Fibroblast of villous mesenchyme (primary cell): Measurements from ENCODE around the gene SCRN3. TPM values are rescaled to one million over a fixed set of nuclear protein-coding genes. Genes with fewer than 3 reads are reported as not detected.

Experiments used
- DNase-seq: peaks from one replicate; pipeline ENCODE4 v3.0.0-alpha.2; 2010; ENCODE audit warnings: low read depth
- H3K4me3 ChIP-seq: 2 replicates; pipeline ENCODE4 v1.5.1; 2011; ENCODE audit warnings: low read depth, mild to moderate bottlenecking, low read length
- total RNA-seq: library from RNA; depleted of rRNA; stranded (reverse); fragments of >200 nt; gene quantifications from 2 replicates; pipeline ENCODE4 v1.2.3, GENCODE V29; 2012
- TF ChIP-seq, protein P1 (sequence below): IDR thresholded peaks from 2 replicates; pipeline ENCODE4 v1.5.1; 2012; ENCODE audit warnings: low read depth, mild to moderate bottlenecking, low read length; ENCODE audit not compliant: insufficient read depth

Gene SCRN3
- total RNA-seq, 1 donor = 23.7 TPM

DNA sequence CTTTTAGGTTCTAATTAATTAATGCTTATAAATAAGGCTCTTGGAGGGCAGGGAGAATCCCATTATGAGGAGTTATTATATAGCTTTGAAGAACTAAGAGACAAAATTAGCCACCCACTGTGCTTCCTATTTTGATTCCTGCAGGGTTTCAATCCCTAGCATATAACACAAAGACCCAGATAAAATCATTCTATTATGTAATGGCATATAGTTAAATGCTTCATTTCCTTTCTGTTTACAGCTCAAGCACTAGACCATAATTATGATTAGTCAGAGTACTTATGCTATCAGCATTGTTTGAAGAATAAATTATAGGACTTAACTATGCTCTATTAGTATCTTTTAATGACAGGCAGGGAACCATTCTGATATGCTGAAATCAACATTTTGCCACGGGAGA is 82.2 kb downstream of the SCRN3 start:
- H3K4me3 ChIP-seq = no peak overlapping the region
- DNase-seq = no peak
- TF ChIP-seq, protein P1, sequence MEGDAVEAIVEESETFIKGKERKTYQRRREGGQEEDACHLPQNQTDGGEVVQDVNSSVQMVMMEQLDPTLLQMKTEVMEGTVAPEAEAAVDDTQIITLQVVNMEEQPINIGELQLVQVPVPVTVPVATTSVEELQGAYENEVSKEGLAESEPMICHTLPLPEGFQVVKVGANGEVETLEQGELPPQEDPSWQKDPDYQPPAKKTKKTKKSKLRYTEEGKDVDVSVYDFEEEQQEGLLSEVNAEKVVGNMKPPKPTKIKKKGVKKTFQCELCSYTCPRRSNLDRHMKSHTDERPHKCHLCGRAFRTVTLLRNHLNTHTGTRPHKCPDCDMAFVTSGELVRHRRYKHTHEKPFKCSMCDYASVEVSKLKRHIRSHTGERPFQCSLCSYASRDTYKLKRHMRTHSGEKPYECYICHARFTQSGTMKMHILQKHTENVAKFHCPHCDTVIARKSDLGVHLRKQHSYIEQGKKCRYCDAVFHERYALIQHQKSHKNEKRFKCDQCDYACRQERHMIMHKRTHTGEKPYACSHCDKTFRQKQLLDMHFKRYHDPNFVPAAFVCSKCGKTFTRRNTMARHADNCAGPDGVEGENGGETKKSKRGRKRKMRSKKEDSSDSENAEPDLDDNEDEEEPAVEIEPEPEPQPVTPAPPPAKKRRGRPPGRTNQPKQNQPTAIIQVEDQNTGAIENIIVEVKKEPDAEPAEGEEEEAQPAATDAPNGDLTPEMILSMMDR = no peak

Other genes with a start within 250 kb of the SCRN3 start
- 68.3 and 101 TPM in 2 replicates for gene OLA1, start 147.2 kb upstream of the SCRN3 start, total RNA-seq
- under 0.01 and 0.43 TPM in 2 replicates for gene SP9, start 60.8 kb upstream of the SCRN3 start, total RNA-seq
- 2.3 and 3.9 TPM in 2 replicates for gene GPR155, start 91.3 kb downstream of the SCRN3 start, total RNA-seq
- gene WIPF1, start 202.1 kb downstream of the SCRN3 start, total RNA-seq = 13.0 and 15.1 TPM in 2 replicates